GM18867 (cell line): Measurements from ENCODE around the gene PLCB4.

Source experiments
- ATAC-seq: cut with Tn5 transposase; IDR thresholded peaks from one replicate; pipeline ENCODE4 v1.9.1; 2021; ENCODE audit warnings: mild to moderate bottlenecking, moderate library complexity; ENCODE audit not compliant: unreplicated experiment

PLCB4 gene

DNA sequence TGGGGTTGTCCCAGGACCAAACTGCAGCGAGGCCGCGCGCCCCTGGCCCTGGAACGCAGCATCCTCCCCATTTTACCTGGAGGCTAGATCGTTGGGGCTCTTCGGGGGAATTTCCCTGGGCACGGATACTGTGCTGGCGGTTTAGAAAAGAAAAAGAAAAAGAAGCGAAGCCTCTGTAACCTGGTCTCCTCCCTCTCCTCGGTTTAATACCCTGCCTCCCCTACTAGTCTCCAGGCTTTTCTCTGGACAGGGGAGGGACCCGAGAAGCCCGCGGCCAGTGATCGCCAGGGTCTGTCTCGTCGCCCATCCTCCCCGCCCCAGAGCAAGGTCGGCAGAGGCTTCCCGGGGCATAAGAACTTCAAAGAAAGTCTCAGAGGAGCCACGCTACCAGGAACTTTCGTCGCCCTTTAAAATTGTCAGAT, 439.4 kb downstream of the PLCB4 start:
- ATAC-seq: no peak

DNA sequence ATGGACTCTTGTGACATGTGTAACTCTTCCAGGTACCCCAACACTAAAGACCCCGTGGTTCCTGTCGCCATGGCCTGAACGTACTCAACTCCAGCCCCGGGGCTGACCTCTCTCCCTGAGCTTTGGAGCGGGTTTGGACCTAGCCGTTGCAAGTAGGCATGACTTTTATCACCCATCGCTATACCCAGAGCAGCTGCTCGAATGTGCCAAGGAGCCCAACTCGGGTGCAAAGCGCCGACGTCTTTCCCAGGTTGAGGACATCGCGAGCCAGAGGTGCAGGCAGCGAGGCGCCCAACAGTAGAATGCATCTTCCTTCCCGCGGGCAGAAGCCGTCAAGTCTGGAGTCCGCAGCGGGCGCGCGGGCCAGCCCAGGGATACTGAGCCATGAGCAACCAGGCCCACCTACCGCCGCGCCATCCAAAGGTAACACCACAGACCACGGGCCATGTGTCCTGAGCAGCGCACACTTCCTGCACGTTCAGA, 439.9 kb downstream of the PLCB4 start:
- no peak for ATAC-seq

DNA sequence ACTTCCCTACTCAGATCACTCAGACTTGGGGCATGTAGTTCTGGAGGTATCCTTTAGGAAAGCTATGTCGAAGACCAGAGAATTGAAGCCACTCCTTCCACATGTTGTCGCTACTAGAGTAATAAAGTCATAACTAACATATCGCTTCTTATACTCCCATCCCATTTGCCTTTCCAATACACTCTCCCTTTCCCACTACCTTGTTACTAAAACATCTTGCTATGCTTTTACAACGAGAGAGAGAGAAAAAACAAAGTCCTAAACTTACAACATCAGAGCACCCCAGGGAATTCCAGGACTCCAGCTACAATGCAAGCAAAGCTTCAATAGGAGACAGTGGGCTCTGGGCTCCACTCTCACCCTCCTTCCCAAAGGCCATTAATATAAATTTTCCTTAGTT, 440.4 kb downstream of the PLCB4 start:
- ATAC-seq: no peak

DNA sequence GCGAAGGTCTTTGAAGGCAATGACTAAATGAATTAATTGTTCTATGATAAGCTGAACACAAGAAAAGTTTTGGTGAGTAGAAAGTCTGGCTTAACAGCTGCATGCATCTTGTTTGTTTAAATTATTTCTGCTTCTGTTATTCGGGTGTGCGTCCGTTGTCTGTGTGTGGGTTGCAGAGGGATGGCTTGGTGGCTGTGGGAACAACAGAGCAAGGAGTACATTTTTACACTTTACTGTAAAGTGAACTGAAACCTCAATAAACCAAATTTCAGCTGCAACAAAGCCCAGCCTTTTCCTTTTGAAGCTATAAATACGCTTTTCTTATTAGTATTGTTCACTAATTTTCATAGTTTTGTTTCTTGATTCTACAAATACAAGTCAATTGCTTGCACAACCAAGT, 442.0 kb downstream of the PLCB4 start:
- peak; percentile 70 for ATAC-seq

DNA sequence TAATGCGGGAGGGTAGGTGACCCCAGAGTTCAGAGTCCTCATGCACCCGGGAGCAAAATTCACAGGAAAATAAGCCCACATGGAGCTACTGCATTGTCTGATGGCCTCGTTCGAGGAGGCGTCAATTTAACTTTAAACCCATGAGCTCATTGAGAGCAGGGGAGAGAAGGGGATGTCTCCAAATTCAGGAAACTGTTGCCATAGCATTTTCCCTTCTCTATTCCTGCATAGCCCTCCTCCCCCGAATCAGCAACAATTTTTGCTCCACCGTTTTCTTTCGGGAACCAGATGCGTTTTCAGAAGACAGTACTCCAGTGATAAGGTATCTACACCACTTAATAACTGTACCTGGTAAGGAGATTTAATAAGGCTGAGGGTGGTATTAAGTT, 445.2 kb downstream of the PLCB4 start:
- ATAC-seq: no peak

DNA sequence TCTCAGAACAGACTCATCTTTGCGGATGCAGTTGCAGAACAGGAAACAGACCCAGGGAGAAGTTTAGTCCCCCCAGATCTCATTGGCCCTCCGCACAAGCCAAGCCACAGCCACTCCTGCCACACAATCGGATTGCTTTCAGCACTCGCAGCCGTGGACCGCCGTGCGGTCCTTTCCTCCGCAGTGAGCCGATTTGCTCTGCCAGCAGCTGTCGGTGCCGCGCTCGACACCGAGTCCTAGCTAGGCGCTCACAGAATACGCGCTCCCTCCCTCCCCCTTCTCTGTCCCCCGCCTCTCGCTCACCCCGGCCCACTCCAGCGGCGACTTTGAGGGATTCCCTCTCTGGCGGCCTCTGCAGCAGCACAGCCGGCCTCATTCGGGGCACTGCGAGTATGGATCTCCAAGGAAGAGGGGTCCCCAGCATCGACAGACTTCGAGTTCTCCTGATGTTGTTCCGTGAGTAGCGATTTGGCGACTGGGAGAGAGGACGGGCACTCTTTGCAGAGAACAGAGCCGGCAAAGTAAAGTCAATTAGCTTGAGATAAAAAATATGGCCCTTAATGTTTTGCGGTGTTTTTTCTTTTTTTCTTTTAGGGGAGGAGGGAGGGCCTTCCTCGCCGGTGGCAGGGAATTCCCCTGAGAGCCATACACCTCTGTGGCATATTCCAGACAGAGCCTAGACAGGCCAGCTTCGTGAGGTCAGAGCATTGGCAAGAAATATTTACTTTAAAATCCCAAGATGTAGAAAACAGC, 445.8 kb downstream of the PLCB4 start, which contains the start of gene LAMP5:
Gene LAMP5 (plus strand): TSS at position 130 of the 753 bp plus-strand sequence. CDS start 263 bp downstream, at position 393.
- ATAC-seq: peak; percentile 37

DNA sequence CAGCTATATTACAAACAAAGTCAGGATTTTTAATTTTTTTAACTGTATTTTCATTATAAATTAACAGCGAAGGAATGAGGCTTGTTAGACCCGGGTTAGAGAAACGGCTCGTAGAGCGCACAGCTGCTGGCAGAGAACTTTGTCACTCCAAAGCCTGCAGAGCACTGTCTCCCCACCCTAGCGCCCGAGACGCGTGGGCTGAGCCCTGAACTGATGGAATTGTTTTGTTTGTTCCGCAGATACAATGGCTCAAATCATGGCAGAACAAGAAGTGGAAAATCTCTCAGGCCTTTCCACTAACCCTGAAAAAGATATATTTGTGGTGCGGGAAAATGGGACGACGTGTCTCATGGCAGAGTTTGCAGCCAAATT, 446.3 kb downstream of the PLCB4 start:
- ATAC-seq: no peak

DNA sequence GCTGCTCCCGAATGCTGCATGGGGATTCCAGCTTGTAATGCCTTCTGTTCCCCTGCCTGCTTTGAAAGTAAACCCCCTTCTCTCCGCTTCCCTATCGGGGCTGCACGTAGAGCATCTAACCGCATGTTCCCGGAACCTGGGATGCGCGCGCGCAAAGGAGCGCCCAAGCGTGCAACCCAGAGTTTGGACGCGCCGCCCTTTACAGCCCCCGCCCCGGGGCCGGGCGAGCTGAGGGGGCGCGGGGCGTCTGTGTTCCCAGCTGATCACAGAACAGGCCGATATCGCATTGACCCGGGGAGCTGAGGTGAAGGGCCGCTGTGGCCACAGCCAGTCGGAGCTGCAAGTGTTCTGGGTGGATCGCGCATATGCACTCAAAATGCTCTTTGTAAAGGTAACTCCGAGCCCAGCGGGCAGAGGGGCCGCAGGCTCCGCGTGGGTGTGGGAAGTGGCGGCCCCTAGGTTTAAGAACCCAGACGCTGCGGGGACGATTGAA, 446.9 kb downstream of the PLCB4 start:
- ATAC-seq: no peak

DNA sequence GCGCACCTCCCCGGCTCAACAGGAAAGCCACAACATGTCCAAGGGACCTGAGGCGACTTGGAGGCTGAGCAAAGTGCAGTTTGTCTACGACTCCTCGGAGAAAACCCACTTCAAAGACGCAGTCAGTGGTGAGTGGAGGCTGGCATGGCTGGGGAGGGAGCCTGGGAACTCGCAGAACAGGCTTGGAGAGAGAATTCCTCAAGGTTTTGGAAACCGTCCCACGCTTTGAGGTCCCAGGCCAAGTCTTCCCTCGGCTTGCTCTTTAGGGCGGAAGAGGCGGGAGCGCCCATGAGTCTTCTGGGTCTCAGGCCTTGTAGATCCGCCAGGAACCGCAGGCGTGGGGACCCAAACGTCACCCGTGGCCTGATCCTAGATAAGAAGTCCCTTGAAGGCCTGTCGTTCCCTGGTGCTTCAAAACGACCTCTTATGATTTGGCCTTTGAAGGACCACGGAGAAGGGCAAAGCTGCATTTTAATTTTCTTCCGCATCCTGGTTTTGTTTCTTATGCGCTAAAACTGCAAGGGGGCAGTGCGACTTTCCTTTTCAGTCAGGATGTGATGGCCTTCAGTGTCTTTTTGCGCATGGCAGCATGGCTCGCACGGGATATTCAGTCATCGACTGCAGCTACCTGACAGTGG, 447.5 kb downstream of the PLCB4 start:
- no peak for ATAC-seq

DNA sequence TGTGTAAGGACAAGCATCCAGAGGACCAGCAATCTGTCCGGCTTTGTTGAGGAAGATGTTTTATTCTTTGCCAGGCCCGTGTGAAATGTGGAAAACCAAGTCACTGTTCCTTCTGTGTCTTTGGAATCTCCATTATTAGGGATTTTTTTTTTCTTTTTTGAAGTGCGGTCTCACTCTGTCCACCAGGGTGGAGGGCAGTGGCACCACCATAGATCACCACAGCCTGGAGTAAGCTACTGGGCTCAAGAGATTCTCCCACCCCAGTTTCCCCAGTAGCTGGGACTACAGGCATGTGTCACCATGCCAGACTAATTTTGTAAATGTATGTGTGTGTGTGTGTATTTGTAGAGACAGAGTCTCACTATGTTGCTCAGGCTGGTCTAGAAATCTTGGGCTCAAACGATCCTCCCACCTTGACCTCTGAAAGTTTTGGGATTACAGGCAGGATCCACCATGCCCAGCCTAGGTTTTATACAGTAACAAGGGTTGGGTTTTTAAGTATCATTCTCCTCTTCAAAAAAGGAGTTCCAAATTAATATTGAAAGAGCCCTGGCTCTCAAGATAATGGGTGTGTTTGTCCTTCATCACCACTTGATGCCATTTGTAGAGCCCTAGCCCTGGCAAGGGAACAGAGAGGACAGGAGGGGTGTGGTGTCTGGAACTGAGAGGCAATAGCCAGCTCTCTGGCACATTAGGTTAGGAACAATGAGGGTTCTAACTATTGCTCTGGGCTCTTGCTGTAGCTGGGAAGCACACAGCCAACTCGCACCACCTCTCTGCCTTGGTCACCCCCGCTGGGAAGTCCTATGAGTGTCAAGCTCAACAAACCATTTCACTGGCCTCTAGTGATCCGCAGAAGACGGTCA, 448.6 kb downstream of the PLCB4 start:
- ATAC-seq: no peak

DNA sequence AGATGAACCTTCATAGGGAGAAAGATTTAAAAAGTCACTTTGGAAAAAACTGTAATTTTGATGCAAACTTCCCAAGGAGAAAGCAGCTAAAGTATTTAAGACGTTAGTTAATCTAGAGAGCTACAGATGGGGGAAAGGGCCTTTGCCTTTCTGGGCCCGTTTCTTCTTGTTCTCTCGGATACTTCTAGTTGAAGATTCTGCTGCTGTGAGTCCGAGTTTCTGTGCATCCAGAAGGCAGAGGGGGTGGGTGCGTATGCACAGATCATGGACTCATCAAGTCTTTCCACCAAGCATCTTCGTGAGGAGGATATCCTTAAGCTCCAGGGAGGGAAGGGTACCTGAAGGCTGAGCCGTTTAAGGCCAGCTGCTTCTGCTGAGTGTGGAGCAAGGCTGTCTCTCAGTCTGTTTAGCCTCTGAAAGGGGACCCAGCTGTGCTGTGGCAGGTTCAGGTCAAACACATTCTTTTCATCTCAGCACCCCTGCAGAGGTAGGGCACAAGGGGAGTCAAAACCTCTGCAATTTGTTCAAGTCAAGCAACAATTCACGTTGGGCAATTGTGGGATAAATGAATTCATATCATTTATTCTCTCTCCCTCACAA, 449.8 kb downstream of the PLCB4 start:
- no peak for ATAC-seq

DNA sequence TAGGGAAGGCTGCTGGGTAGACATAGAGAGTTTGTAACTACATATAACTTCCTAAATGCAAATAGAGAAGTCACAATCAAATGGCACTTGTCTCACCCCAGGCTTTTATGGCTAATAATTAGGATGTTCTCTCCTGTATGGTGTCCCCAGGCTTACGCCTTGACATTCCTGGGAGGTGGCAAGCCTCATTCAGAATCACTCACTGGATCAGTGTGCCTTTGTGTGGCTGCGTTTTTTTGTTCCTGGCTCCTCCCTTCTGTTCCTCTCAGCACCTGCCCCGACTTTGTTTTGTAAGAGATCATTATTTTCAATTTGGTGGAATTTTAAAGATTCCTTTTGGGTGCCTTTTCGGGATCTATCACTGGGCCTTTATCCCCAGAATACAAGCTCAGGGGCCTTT, 451.2 kb downstream of the PLCB4 start:
- no peak for ATAC-seq

DNA sequence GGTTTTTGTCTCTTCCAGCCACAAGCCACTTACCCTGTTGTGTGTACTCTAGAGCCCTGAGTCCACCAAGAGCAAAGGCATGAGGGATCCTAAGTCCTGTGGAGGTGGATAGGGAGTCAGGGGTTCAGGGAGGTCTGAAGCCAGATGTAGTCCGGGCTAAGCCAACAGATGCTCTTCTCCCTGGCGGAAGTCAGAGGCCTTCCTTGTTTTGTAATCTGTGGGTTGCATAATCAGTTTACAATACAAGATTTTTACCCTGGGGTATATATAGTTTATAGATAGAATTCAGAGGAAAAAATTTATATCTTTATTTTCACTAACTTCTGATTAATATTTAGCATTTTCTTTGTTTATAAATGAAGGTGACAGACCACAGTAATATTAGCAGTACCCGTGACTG, 454.7 kb downstream of the PLCB4 start:
- ATAC-seq: no peak
